Measurements from ENCODE around the gene KRT15.

The KRT15 gene

GRCh38 chr17:41476866-41477815, 41.5 kb downstream of the KRT15 start:
- DNase-seq, result no peak

GRCh38 chr17:41475421-41475820, 43.3 kb downstream of the KRT15 start:
- DNase-seq, result no peak

- no peak for DNase-seq
Measured at GRCh38 chr17:41474863-41475262, 43.8 kb downstream of the KRT15 start.

- DNase-seq, result peak; percentile 4
Measured at GRCh38 chr17:41468346-41468745, 50.3 kb downstream of the KRT15 start.

- no peak for DNase-seq
Measured at GRCh38 chr17:41467561-41467960, 51.1 kb downstream of the KRT15 start.

GRCh38 chr17:41466988-41467387, 51.7 kb downstream of the KRT15 start, which contains the start of gene KRT32:
KRT32 (minus strand) TSS chr17:41467386; CDS start chr17:41467325, 61 bp downstream.
- no peak for DNase-seq

- peak; percentile 74 for DNase-seq
Measured at GRCh38 chr17:41464682-41465081, 54.0 kb downstream of the KRT15 start.

- DNase-seq, result no peak
Measured at GRCh38 chr17:41464173-41464572, 54.5 kb downstream of the KRT15 start.

GRCh38 chr17:41463746-41464145, 54.9 kb downstream of the KRT15 start:
- no peak for DNase-seq

Measured in NCI-H446 treated with DMSO at 0.1 percent for 48 hours (cell line).